NCI-H2227 (cell line): Measurements from ENCODE around the gene IL12RB2.

Experiments used
- DNase-seq: peaks from one replicate; lab custom pipeline; 2025; ENCODE audit not compliant: unreplicated experiment; lab: John Stamatoyannopoulos, UW

Gene IL12RB2, protein sequence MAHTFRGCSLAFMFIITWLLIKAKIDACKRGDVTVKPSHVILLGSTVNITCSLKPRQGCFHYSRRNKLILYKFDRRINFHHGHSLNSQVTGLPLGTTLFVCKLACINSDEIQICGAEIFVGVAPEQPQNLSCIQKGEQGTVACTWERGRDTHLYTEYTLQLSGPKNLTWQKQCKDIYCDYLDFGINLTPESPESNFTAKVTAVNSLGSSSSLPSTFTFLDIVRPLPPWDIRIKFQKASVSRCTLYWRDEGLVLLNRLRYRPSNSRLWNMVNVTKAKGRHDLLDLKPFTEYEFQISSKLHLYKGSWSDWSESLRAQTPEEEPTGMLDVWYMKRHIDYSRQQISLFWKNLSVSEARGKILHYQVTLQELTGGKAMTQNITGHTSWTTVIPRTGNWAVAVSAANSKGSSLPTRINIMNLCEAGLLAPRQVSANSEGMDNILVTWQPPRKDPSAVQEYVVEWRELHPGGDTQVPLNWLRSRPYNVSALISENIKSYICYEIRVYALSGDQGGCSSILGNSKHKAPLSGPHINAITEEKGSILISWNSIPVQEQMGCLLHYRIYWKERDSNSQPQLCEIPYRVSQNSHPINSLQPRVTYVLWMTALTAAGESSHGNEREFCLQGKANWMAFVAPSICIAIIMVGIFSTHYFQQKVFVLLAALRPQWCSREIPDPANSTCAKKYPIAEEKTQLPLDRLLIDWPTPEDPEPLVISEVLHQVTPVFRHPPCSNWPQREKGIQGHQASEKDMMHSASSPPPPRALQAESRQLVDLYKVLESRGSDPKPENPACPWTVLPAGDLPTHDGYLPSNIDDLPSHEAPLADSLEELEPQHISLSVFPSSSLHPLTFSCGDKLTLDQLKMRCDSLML

DNA sequence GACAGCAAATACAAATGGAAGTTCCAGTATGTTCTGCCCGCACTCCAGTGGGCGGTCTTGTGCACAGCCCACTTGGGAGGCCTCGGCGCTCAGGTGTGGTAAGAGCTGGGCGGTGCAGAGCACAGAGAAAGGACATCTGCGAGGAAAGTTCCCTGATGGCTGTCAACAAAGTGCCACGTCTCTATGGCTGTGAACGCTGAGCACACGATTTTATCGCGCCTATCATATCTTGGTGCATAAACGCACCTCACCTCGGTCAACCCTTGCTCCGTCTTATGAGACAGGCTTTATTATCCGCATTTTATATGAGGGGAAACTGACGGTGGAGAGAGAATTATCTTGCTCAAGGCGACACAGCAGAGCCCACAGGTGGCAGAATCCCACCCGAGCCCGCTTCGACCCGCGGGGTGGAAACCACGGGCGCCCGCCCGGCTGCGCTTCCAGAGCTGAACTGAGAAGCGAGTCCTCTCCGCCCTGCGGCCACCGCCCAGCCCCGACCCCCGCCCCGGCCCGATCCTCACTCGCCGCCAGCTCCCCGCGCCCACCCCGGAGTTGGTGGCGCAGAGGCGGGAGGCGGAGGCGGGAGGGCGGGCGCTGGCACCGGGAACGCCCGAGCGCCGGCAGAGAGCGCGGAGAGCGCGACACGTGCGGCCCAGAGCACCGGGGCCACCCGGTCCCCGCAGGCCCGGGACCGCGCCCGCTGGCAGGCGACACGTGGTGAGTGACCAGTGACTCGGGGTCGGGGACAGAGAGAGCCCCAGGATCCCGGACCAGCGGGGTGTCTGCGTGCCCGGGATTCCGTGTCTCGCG, at the start of gene IL12RB2:
Gene IL12RB2 (plus strand): TSS at position 623 of the 810 bp plus-strand sequence. CDS start 12,496 bp downstream, outside the sequence.
- DNase-seq = no peak

DNA sequence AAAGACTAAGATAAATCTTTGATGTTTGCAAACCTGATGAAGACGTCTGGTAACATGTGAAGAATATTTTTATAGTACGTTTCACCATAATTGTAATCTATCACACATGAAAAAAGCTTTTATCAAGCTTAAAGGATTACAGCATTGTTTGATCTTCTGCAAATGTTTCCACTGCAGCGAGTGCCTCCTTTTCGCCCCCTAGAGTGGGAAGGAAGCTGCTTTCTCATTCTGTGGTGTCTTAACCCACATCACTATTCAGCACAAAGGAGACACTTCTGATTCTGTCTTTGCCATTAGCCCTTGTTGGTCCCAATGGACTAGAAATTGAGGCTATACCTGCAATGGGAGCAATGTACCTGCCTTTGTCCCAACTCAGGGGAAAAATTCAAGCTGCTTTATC, 46.0 kb upstream of the IL12RB2 start:
- no peak for DNase-seq

GRCh38 chr1:67262735-67263134, 44.9 kb upstream of the IL12RB2 start:
- DNase-seq = no peak

- no peak for DNase-seq
These were observed 43.5 kb upstream of the IL12RB2 start for GRCh38 chr1:67264152-67264551.

DNA sequence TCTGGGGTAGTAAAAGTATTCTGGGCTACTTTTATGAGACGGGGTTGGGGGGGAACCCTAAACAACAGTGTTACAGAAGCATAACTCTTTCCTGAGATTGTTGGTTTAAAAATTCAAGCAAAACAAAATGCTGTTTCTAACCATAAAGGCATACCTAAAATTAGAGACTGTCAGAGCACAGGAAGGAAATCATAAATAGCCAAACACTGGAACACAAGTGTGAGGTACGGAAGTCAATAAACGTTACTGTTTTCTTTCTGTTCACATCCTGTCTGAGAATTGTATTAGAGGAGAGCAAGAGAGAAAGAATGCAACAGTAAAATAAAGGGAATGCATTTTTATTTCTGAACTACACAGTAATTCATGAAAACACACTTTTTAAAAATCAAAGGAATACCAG, 42.8 kb upstream of the IL12RB2 start:
- no peak for DNase-seq

GRCh38 chr1:67269061-67269460, 38.6 kb upstream of the IL12RB2 start:
- DNase-seq = no peak

- no peak for DNase-seq
These were observed 37.1 kb upstream of the IL12RB2 start for GRCh38 chr1:67270541-67270940.

DNA sequence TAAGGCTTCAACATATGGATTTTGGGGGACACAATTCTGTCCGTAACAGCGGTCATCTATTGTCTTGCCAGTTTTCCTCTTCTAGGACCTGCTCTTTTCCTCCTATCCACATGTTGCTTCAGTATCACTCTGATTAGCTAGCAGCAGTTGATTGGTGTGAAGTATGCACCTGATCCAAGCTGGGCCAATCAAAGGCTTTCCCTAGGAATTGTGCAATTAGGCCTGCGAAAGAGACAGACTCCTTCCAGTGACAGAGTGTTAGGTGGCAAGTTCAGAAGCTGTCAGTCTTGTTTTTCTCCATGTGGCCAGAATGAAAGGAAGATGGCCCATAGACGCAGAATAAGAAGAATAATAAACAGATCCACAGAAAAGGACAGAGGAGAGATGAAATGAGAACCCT, 34.1 kb upstream of the IL12RB2 start:
- no peak for DNase-seq

GRCh38 chr1:67274623-67275325, 32.9 kb upstream of the IL12RB2 start:
- no peak for DNase-seq

DNA sequence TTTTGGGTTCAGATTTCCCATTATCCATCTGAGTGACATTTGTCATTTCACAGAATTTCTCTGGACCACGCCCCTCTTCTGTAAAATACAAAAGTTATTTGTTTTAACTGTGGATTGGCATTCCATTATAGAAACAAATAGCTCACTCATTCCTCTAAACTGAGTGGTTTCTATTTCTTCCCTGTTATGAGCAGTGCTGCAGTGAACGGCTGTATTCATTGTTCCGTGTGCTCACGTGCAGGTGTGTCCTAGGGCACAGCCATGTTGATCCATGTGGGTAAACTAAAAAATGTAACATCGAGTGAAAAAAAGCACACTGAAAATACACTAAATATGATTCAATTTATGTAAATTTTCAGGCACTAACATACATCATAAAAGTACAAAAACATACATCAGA, 27.0 kb upstream of the IL12RB2 start:
- no peak for DNase-seq

GRCh38 chr1:67281244-67281643, 26.4 kb upstream of the IL12RB2 start:
- DNase-seq = no peak

DNA sequence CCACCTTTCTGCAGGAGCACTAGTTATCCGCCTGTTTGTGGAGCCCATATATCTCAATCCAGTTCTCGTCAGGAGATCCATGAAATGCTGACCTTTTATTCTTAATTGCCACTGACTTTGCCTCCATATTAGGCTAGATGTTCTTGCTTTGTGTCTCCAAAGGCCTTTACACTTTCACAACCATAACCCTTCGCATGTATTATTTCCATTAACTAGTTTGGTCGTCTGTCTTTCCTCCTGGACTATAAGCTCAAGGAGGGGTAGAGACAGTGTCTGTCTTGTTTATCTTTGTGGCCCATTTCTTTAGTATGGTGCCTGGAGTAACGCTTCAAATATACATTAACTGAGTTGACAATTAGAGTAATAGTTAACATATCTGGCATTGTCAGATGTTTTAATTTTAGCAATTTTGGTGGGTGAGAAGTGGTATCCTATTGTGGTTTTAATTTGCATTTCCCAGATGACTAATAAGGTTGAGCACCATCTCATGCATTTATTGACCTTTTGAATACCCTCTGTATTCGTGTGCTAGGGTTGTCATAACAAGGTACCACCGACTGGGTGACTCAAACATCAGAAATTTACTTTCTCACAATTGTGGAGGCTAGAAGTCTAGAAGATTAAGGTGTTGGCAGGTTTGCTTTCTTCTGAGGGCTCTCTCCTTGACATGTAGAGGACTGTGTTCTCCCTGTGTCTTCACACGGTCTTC, 21.7 kb upstream of the IL12RB2 start:
- no peak for DNase-seq

GRCh38 chr1:67290236-67290635, 17.4 kb upstream of the IL12RB2 start:
- no peak for DNase-seq

- no peak for DNase-seq
These were observed 12.6 kb upstream of the IL12RB2 start for GRCh38 chr1:67294836-67295617.

DNA sequence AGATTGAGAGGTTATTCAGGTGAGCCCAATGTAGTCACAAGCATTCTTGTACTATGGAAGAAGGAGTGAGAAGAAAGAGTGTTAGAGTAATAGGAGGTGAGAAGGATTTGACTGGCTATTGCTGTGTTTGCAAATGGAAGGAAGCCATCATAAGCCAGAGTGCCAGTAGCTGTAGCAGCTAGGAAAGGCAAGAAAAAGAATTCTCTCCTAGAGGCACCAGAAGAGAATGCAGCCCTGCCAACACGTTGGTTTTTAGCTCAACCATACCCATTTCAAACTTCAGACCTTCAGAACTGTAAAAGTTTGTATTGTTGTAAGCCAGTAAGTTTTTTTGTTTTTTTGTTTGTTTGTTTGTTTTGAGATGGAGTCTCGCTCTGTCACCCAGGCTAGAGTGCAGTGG, 8.9 kb upstream of the IL12RB2 start:
- no peak for DNase-seq

DNA sequence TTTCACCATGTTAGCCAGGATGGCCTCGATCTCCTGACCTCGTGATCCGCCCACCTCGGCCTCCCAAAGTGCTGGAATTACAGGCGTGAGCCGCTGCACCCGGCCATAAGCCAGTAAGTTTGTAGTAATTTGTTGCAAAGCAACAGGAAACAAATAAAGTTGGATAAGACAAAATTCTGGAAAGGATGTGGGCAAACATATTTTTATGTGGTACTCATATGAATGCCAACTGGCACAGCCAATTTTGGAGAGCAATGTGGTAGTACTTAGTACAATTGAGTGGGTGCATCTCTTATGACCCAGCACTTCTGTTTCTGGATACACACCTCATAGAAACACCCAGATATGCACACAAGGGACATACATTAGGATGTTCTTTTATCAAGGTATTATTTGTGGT, 8.4 kb upstream of the IL12RB2 start:
- DNase-seq = no peak

DNA sequence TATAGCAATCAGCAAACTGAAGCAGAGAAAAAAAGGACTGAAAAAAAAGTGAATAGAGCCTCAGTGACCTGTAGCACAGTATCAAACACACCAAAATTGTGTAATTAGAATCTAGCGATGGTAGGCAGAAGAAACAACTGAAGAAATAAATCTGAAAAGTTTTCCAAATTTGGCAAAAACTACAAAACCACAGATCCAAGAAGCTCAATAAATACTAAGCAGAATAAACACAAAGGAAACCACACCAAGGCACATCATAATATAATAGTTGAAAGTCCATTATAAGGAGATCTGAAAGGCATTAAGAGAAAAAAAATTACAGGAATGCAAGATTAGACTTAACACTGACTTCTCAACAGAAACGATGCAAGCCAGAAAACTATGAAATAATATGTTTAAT, 7.1 kb upstream of the IL12RB2 start:
- DNase-seq = no peak

DNA sequence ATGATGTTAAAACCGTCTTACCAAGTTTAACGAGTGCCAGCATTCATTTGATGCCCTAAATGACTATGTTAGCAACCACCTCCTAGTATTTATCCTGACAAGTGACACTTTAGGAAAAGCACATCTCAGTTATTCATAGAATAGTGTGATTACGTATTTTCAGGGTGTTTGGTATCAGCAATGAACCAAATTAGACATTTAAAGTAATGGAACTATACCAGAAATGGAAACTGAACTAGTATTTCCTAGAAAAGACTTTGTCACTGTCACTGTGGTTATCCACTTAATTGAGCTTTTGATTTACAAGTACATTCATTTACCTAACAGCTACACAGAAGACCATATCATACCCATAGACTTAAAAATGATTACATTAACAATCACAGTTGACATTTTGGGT, 3.6 kb upstream of the IL12RB2 start:
- DNase-seq = no peak

DNA sequence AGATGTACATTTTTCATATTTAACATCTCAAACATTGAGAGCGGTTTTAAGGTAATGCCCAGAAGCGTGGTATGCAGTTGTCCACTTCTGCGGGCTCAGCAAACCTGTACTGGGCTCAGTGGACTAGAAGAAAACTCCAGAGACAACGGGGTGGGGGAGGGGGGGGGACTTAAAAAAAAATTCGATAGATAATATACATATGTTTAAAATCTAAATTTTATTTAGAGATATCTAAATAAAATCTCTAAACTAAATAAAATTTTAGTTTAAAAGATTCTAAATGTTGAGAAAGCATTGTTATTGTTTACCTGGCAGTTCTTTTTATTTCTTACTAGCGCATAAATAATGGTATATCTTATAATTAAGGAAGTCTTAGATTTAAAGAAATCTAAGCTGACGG, 1.1 kb upstream of the IL12RB2 start:
- no peak for DNase-seq
